ENCODE results near the gene EVX2. TPM values are rescaled to one million over a fixed set of nuclear protein-coding genes. Genes with fewer than 3 reads are reported as not detected.
A peak's percentile ranks its signal among the peaks of the same experiment; 100 is the strongest.

The EVX2 gene
- total RNA-seq, 4 donors from 2014 or later = not detected

DNA sequence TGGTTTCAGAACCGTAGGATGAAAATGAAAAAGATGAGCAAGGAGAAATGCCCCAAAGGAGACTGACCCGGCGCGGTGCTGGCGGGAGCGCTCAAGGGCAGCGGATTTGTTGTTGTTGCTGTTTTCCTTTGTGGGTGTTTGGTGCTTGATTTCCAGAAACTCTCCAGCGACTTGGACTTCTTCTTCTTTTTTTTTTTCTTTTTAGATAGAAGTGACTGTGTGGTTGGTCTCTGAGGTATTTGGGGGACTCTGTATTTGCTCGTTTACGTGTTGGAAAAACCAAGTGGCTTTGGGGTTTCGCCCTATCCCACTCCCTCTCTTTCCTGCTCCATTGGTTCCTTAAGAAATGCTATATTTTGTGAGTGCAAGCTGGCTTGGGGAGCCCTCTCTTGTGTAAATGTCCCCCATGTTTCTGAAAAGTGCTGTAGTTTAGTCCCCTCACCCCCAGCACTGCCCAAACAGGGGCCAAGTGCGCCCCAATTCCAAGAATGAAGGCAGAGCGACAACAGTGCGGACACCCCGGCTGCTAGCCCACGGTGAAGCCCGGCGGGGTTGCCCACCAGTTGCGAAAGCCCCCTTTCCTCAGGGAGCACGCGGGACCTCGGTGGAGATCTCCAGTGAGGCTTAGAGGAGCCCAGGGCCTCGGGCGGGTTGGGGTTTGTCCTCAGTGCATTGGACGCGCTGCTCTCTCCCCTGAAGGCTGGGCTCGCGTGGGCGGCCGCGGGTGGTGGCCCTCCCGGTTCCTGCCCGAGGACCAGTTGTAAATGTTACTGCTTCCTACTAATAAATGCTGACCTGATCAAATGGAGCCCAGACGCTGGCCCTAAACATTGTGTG is 40.6 kb upstream of the EVX2 start:
- in situ Hi-C loops (cut with MboI; ENCODE audit: low pct_ligation_motif_present in 1 of 4, low pct_unique_long_range_greater_than_20kb in 1 of 4, low sequenced_read_pairs in 3 of 4) (loop anchor here (10.0 to 25.0 kb wide), 5 partner anchors 330 to 1030 kb away; no protein-coding TSS in a partner anchor), intact Hi-C loops (cut with DNase I; ENCODE audit: low total_unique reads) (no loop called here)
- no peak for DNase-seq
- TF ChIP-seq, protein P1, sequence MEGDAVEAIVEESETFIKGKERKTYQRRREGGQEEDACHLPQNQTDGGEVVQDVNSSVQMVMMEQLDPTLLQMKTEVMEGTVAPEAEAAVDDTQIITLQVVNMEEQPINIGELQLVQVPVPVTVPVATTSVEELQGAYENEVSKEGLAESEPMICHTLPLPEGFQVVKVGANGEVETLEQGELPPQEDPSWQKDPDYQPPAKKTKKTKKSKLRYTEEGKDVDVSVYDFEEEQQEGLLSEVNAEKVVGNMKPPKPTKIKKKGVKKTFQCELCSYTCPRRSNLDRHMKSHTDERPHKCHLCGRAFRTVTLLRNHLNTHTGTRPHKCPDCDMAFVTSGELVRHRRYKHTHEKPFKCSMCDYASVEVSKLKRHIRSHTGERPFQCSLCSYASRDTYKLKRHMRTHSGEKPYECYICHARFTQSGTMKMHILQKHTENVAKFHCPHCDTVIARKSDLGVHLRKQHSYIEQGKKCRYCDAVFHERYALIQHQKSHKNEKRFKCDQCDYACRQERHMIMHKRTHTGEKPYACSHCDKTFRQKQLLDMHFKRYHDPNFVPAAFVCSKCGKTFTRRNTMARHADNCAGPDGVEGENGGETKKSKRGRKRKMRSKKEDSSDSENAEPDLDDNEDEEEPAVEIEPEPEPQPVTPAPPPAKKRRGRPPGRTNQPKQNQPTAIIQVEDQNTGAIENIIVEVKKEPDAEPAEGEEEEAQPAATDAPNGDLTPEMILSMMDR (IDR thresholded peaks at IDR 0.05) = no peak
- Histone ChIP-seq H3K4me3 (peak overlapping the region in 3 of 4 donors; percentile 55 to 72 (median 55)), H3K27me3 (peaks cover 96% of the 10 kb centered on the region), H3K36me3 (no peaks in the 10 kb centered on the region), H3K27ac (peak overlapping the region in 3 of 4 donors; percentile 84 to 88 (median 87)), H3K4me1 (peaks cover 7 to 41% (median 27%) of the 10 kb centered on the region in 4 donors), H3K9me3 (no peaks in the 10 kb centered on the region)
- WGBS, 2 donors (ENCODE audit: low coverage in 1 of 2) = 38 to 50% methylated on average over 9 to 34 of the region's 34 CpGs

DNA sequence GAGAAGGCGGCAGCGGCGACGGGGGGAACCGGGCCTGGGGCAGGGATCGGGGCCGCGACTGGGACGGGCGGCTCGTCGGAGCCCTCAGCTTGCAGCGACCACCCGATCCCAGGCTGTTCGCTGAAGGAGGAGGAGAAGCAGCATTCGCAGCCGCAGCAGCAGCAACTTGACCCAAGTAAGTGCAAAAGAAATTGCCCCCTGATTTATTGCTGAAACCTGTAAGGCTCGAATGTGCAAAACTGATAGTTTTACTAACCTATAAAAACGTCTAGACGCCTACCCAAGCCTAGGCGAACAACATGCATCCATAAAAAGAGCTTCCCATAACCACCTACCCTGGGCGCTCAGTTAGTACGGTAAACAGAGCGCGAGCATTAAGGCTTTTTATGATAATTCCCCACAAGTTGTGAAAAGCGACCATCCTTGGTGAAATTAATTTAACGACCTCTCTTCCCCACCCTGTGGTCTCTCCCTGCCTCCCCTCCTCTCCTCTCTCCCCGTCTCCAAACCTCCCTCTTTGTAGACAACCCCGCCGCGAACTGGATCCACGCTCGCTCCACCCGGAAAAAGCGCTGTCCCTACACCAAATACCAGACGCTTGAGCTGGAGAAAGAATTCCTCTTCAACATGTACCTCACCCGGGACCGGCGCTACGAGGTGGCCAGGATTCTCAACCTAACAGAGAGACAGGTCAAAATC is 39.8 kb upstream of the EVX2 start:
- peaks cover 96% of the 10 kb centered on the region for H3K27me3 ChIP-seq
- no peak for TF ChIP-seq POLR2AphosphoS5 (IDR thresholded peaks at IDR 0.05)
- no peak for TF ChIP-seq EP300 (IDR thresholded peaks at IDR 0.05; ENCODE audit: low read depth)
- TF ChIP-seq POLR2A (IDR thresholded peaks at IDR 0.05) = no peak
- TF ChIP-seq, protein P1 (IDR thresholded peaks at IDR 0.05) = no peak
- in situ Hi-C loops (cut with MboI; ENCODE audit: low pct_ligation_motif_present in 1 of 4, low pct_unique_long_range_greater_than_20kb in 1 of 4, low sequenced_read_pairs in 3 of 4) (loop anchor here (10.0 to 25.0 kb wide), 5 partner anchors 331 to 1031 kb away; no protein-coding TSS in a partner anchor), intact Hi-C loops (cut with DNase I; ENCODE audit: low total_unique reads) (no loop called here)
- no peaks in the 10 kb centered on the region for H3K36me3 ChIP-seq
- no peak for DNase-seq
- 15 to 29% methylated on average over 13 to 38 of the region's 40 CpGs for WGBS, 2 donors (ENCODE audit: low coverage in 1 of 2)
- H3K27ac ChIP-seq = peak overlapping the region; percentile 78 to 88 (median 86)
- H3K4me3 ChIP-seq = peak overlapping the region; percentile 38 to 72 (median 55)
- peaks cover 7 to 33% (median 20%) of the 10 kb centered on the region in 4 donors for H3K4me1 ChIP-seq
- no peaks in the 10 kb centered on the region for H3K9me3 ChIP-seq

DNA sequence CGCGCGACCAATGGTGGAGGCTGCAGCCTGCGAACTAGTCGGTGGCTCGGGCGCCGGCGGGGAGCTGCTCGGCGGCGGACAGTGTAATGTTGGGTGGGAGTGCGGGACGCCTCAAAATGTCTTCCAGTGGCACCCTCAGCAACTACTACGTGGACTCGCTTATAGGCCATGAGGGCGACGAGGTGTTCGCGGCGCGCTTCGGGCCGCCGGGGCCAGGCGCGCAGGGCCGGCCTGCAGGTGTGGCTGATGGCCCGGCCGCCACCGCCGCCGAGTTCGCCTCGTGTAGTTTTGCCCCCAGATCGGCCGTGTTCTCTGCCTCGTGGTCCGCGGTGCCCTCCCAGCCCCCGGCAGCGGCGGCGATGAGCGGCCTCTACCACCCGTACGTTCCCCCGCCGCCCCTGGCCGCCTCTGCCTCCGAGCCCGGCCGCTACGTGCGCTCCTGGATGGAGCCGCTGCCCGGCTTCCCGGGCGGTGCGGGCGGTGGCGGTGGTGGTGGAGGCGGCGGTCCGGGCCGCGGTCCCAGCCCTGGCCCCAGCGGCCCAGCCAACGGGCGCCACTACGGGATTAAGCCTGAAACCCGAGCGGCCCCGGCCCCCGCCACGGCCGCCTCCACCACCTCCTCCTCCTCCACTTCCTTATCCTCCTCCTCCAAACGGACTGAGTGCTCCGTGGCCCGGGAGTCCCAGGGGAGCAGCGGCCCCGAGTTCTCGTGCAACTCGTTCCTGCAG is 39.1 kb upstream of the EVX2 start, which contains the start of gene HOXD9:
HOXD9 (plus strand) TSS at position 37 of the 728 bp plus-strand sequence; CDS start at position 87, 50 bp downstream.
- peaks cover under 1 to 27% (median 17%) of the 10 kb centered on the region in 4 donors for H3K4me1 ChIP-seq
- WGBS, 2 donors (ENCODE audit: low coverage in 1 of 2) = 6% methylated on average over 32 of the region's 84 CpGs; no CpG with 5 or more reads in 1 of the 2 donors
- no peaks in the 10 kb centered on the region for H3K36me3 ChIP-seq
- H3K4me3 ChIP-seq = peak within 1 kb of the TSS; percentile 38 to 72 (median 55)
- intact Hi-C loops (cut with DNase I; ENCODE audit: low total_unique reads) = no loop called here
- peak; percentile 74 for DNase-seq
- TF ChIP-seq, protein P1 (IDR thresholded peaks at IDR 0.05) = no peak
- TF ChIP-seq EP300 (IDR thresholded peaks at IDR 0.05; ENCODE audit: low read depth) = no peak
- peak; percentile 50 to 71 (median 66) for TF ChIP-seq POLR2AphosphoS5 (IDR thresholded peaks at IDR 0.05)
- peak; percentile 44 for TF ChIP-seq POLR2A (IDR thresholded peaks at IDR 0.05)
- H3K27me3 ChIP-seq = peaks cover 96% of the 10 kb centered on the region
- peak within 1 kb of the TSS; percentile 78 to 88 (median 86) for H3K27ac ChIP-seq
- in situ Hi-C loops (cut with MboI; ENCODE audit: low pct_ligation_motif_present in 1 of 4, low pct_unique_long_range_greater_than_20kb in 1 of 4, low sequenced_read_pairs in 3 of 4) = loop anchor here (10.0 to 25.0 kb wide), 5 partner anchors 332 to 1032 kb away; no protein-coding TSS in a partner anchor
- H3K9me3 ChIP-seq = no peaks in the 10 kb centered on the region
